K562 (cell line): Measurements from ENCODE around the gene FBXO10. TPM values are rescaled to one million over a fixed set of nuclear protein-coding genes. Genes with fewer than 3 reads are reported as not detected.

Experiments used
- ATF7 ChIP-seq: fragments of 450-650 bp; IDR thresholded peaks from 2 replicates; pipeline ENCODE4 v1.7.1; 2014; ENCODE audit warnings: mild to moderate bottlenecking, moderate library complexity
- GATAD2B ChIP-seq: fragments of 450-650 bp; IDR thresholded peaks from 2 replicates; pipeline ENCODE4 v1.6.1; 2017; ENCODE audit warnings: mild to moderate bottlenecking, borderline replicate concordance
- HDAC3 ChIP-seq: fragments of 450-650 bp; IDR thresholded peaks from 2 replicates; pipeline ENCODE4 v1.6.1; 2018; ENCODE audit warnings: borderline replicate concordance, mild to moderate bottlenecking, moderate library complexity; ENCODE audit not compliant: partially characterized antibody
- HES1 ChIP-seq: fragments of 450-650 bp; IDR thresholded peaks from 2 replicates; pipeline ENCODE4 v1.6.1; 2016; ENCODE audit warnings: low read depth, mild to moderate bottlenecking, moderate library complexity
- MBD2 ChIP-seq: sonication (generic); IDR thresholded peaks from 2 replicates; pipeline ENCODE4 v1.6.1; 2016; ENCODE audit warnings: low read depth, borderline replicate concordance
- NFE2 ChIP-seq: IDR thresholded peaks from 2 replicates; pipeline ENCODE4 v1.6.1; 2014; ENCODE audit warnings: antibody characterized with exemption, low read depth
- THRB ChIP-seq: fragments of 450-650 bp; formaldehyde crosslinking; conservative IDR thresholded peaks from 2 replicates; pipeline ENCODE4 v1.4.0; 2022; ENCODE audit warnings: mild to moderate bottlenecking, missing genetic modification characterization
- ZBTB17 ChIP-seq: fragments of 450-650 bp; formaldehyde crosslinking; IDR thresholded peaks from 2 replicates; pipeline ENCODE4 v1.4.0; 2020; ENCODE audit warnings: mild to moderate bottlenecking
- ZNF165 ChIP-seq: fragments of 250-450 bp; sonication (Bioruptor Pico); IDR thresholded peaks from 2 replicates; pipeline ENCODE4 v1.4.0; 2020; ENCODE audit warnings: borderline replicate concordance
- ZNF175 ChIP-seq: fragments of 200-800 bp; sonication (Bioruptor generic); IDR thresholded peaks from 2 replicates; pipeline ENCODE4 v1.6.1; 2016; ENCODE audit warnings: low read depth, mild to moderate bottlenecking, missing genetic modification characterization, missing compliant biosample characterization
- ZNF318 ChIP-seq, 2 experiments: fragments of 450-650 bp; IDR thresholded peaks; 2 replicates each; pipeline ENCODE4 v1.6.1; 2016; ENCODE audit warnings: mild to moderate bottlenecking in 2 of 2, borderline replicate concordance in 1 of 2, low read depth in 1 of 2, moderate library complexity in 1 of 2
- ZNF655 ChIP-seq: fragments of 250-450 bp; sonication (Bioruptor Pico); IDR thresholded peaks from 2 replicates; pipeline ENCODE4 v1.5.0; 2021
- polyA plus RNA-seq, 8 experiments: library from polyadenylated mRNA; depleted of rRNA in 4 of 8; stranded (reverse) in 5 of 8; unstranded in 3 of 8; fragments of >200 nt; fragmentation: Nextera tagmentation in 2 of 8; fragmentation: Illumina TruSeq in 1 of 8; extraction: Ambion mirVana in 2 of 8; extraction: Trizol in 1 of 8; gene quantifications; 2 replicates each; pipeline versions ENCODE4 v1.2.1 to v1.2.3, GENCODE V29; 2011 to 2014; ENCODE audit warnings: inconsistent platforms in 1 of 8, missing spikeins in 1 of 8
- total RNA-seq, 7 experiments: library from RNA; depleted of rRNA in 6 of 7; stranded (reverse); fragments of >200 nt in 6 of 7; fragmentation: Illumina TruSeq in 2 of 7; extraction: Trizol in 2 of 7; gene quantifications; 2 replicates each; pipeline versions ENCODE4 v1.2.1 to v1.2.3, GENCODE V29; 2011 to 2021; ENCODE audit warnings: low replicate concordance in 1 of 7
- TF ChIP-seq, protein P1 (sequence below): sonication (generic); formaldehyde crosslinking; IDR thresholded peaks from 2 replicates; pipeline ENCODE4 v1.8.1; 2023; ENCODE audit warnings: mild to moderate bottlenecking, missing genetic modification reagents

FBXO10 gene
- total and polyA plus RNA-seq, 9 of the 15 experiments (the other 6 are each of a cell fraction or from before 2014, with no cell fraction given) = 0.84 to 9.9 (median 6.0) TPM

DNA sequence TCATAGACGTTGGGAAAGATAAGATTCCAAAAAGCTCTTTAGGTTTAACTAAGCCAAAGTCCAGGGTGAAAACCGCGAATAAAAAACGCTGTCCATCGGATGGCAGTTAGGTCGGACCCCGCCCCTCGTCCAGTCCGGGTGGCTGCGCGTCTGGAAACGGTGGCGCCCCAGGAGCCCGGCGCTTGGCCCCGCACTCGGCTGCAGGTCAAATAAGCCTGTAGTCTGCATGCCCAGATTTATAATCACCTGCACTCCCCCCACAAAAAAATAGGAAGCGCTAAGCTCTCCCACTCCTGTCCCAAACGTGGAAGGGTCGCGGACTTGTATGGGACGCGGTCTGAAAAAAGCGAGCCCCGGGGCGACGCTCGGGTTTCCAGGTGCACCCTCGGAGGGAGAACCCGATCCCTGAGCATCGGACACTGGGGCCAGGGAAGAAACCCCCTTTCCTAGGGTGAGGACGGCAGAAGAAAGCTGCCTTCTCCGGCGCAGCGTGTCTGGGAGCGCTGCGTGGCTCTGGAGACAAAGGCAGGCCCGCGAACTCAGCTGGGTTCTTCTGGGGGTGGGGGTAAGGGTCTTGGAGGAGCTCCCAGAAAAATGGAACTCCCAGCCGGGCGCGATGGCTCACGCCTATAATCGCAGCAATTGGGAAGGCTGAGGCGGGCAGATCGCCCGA, 110.0 kb downstream of the FBXO10 start (continued):
- TF ChIP-seq ZNF175 (CRISPR knock-in tag) (peak; percentile 55; the same call in 1 of the 2 replicates), ZNF165 (CRISPR knock-in tag) (no peak), ZNF318 (IDR thresholded peaks at IDR 0.05; ENCODE audit: borderline replicate concordance in 1 of 2, low read depth in 1 of 2) (no peak; a peak in 1 of 4 replicates), THRB (CRISPR knock-in tag) (no peak), ZBTB17 (CRISPR knock-in tag) (peak; percentile 41; the same call in 1 of the 2 replicates), GATAD2B (no peak), MBD2 (peak; percentile 41; the same call in 1 of the 2 replicates), ATF7 (no peak), HDAC3 (no peak), ZNF655 (no peak), NFE2 (no peak), HES1 (no peak)
- TF ChIP-seq, protein P1, sequence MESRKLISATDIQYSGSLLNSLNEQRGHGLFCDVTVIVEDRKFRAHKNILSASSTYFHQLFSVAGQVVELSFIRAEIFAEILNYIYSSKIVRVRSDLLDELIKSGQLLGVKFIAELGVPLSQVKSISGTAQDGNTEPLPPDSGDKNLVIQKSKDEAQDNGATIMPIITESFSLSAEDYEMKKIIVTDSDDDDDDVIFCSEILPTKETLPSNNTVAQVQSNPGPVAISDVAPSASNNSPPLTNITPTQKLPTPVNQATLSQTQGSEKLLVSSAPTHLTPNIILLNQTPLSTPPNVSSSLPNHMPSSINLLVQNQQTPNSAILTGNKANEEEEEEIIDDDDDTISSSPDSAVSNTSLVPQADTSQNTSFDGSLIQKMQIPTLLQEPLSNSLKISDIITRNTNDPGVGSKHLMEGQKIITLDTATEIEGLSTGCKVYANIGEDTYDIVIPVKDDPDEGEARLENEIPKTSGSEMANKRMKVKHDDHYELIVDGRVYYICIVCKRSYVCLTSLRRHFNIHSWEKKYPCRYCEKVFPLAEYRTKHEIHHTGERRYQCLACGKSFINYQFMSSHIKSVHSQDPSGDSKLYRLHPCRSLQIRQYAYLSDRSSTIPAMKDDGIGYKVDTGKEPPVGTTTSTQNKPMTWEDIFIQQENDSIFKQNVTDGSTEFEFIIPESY (CRISPR knock-in tag) = no peak; the same call in 1 of the 2 replicates
